Astrocyte of the cerebellum (primary cell): ENCODE data around the gene DIAPH1.

Source experiments
- DNase-seq: peaks from one replicate; pipeline ENCODE4 v3.0.0-alpha.2; 2011; ENCODE audit warnings: low read depth
- H3K4me3 ChIP-seq: 2 replicates; pipeline ENCODE4 v1.5.1; 2011; ENCODE audit warnings: mild to moderate bottlenecking, low read depth, low read length, moderate library complexity
- CTCF ChIP-seq: IDR thresholded peaks from 2 replicates; pipeline ENCODE4 v1.5.1; 2012; ENCODE audit warnings: low read length, low read depth, moderate library complexity, mild to moderate bottlenecking; ENCODE audit errors: missing control alignments
- in situ Hi-C: cut with HindIII; loops from 2 replicates; pipeline ENCODE4 v1.10.0; 2017; ENCODE audit warnings: low sequenced_read_pairs

Gene DIAPH1

GRCh38 chr5:141597814-141598213, 21.0 kb downstream of the DIAPH1 start:
- no peak for DNase-seq
- no peak overlapping the region for H3K4me3 ChIP-seq
- in situ Hi-C loops = no loop called here
- no peak for TF ChIP-seq CTCF

GRCh38 chr5:141597394-141597793, 21.4 kb downstream of the DIAPH1 start:
- H3K4me3 ChIP-seq = no peak overlapping the region
- in situ Hi-C loops = no loop called here
- TF ChIP-seq CTCF = no peak
- no peak for DNase-seq

- no peak for DNase-seq
- in situ Hi-C loops = no loop called here
- TF ChIP-seq CTCF = no peak
- no peak overlapping the region for H3K4me3 ChIP-seq
These were observed 21.9 kb downstream of the DIAPH1 start for GRCh38 chr5:141596867-141597266.

DNA sequence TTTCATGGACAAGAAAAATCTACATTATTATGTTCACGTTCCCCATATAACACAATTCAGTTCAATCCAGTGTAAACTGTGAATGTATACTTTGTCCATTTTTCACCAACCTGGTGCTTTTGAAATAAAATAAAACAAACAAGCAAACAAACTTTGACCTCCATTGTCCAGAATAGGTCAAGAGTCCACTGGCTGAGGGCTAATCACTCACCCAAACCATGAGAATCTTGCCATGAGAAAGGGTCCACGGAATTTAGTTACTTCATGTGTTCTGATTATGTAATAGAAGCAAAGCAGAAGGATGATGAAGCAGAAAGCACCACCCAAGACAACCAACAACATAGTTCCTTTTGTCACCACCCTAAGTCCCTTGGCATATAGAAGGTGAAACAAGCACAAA, 28.7 kb downstream of the DIAPH1 start:
- H3K4me3 ChIP-seq = no peak overlapping the region
- no peak for DNase-seq
- in situ Hi-C loops = no loop called here
- TF ChIP-seq CTCF = no peak

DNA sequence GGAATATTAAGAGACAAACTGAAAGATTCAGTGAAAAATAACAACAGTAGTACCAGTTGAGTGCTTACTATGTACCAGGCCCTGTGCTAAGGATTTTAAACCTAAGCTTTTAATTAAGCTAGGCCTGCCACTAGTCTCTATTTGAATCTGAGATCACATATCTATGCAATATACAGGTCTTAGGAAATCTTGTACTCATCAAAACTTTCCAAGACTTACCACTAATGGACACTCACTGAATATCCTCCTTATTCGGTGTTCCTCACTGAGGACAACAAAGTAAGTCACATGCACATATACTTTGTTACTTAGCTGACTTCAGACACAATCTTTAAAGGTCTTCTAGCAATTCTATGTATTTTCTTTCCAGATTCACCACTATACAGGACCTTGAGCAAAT, 32.6 kb downstream of the DIAPH1 start:
- DNase-seq = no peak
- no peak overlapping the region for H3K4me3 ChIP-seq
- no peak for TF ChIP-seq CTCF
- in situ Hi-C loops = no loop called here

GRCh38 chr5:141585594-141585993, 33.2 kb downstream of the DIAPH1 start:
- H3K4me3 ChIP-seq = no peak overlapping the region

More at GRCh38 chr5:141585594-141585993, 33.2 kb downstream of the DIAPH1 start:
- DNase-seq = no peak
- TF ChIP-seq CTCF = no peak
- in situ Hi-C loops = no loop called here
